GM21423 (cell line): ENCODE measurements around the gene PPP1R36.
"Not testable (repeated sequence)": the region's sequence is repeated elsewhere in the genome, so short reads cannot be mapped to it uniquely, and the experiment has no call there.

Experiments
- ATAC-seq: cut with Tn5 transposase; IDR thresholded peaks from one replicate; pipeline ENCODE4 v1.9.1; 2021; ENCODE audit warnings: mild to moderate bottlenecking, moderate library complexity; ENCODE audit not compliant: unreplicated experiment

Gene PPP1R36

DNA sequence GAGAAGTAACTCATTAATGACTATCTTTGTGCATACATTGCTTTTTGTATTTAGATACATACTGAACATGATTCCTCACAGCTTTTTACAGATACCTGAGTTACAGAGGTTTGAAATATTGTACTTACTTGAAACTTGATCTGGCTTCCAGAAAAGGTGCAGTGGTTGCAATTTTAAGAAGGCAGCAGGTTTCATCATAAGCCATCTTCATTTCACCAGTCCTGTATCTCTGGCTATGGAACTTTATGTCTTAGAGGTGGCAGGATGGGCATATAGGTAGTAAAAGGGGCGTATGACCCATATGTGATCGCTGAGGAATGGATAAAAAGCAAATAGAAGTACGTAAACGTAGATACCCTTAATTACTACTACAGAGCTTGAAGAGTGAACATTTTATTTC lies 31.5 kb upstream of the PPP1R36 start:
- no peak for ATAC-seq

GRCh38 chr14:64520699-64521098 lies 29.1 kb upstream of the PPP1R36 start:
- ATAC-seq: no peak

GRCh38 chr14:64522591-64523355 lies 27.0 kb upstream of the PPP1R36 start:
- no peak for ATAC-seq

DNA sequence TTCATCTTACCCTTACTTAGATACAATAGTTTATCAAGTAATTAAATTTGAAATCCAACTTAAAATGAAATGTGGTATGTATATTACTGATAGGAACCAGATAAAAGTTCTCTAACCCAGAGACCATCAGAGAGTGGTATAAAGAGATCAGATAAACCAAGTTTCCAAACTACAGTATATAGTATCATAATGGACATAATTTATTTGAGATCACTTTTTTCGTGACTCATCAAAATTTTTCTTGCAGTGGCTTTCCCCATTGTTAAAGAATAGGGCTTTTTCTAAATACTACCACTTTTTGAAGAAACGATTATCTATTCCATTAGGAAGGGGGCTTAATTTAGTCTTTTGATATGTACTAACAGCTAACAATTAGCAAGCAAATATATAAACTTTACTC lies 24.4 kb upstream of the PPP1R36 start:
- ATAC-seq: no peak

DNA sequence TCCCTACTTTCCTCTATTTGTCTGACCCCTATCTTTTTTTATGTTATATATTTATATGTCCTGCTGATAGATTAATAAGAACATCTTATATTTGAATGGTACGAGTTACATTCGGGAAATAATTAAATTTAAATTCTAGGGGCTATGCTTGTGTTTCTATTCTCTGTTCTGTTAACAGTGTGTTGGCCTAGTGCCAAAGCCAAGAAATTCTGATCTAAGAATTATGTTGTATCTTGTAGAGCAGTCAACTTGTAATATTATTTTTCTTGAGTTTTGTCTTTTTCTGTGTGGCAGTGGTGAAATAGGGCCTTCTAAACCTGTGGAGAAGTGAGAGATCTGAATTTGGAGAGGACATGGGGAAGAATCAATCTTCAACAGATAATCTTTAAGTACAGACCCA lies 18.2 kb upstream of the PPP1R36 start:
- ATAC-seq: no peak

DNA sequence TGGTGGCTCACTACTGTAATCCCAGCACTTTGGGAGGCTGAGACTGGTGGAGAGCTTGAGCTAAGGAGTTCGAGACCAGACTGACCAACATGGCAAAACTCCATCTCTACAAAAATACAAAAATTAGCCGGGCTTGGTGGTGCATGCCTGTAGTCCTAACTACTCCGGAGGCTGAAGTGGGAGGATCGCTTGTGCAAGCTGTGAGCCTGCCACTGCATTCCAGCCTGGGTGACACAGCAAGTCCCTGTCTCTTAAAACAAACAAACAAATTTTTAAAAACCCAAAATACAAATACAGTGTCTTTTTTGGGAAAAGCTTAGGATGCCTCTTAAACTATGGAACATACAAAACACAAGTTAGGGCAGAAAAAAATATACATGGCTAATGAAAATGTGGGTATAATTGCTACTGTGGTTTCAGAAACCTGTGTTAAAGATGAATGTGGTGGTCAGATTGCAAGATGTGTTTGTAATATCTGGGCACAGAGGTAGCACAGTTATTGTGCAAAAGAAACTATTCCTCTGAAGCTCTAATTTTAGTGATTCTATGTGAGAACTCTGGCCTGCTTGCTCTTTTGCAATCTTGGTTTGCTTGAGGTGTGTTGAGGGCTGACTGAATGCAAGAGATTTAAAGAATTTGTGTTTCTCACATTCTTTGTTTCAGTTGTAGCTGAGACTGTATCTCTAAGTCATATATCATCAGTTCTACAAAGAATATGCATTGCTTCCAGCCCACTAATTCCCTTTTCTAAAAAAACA lies 13.1 kb upstream of the PPP1R36 start:
- ATAC-seq: no peak

GRCh38 chr14:64540208-64541202 lies 9.3 kb upstream of the PPP1R36 start, which contains the start of gene HSPA2:
Gene HSPA2, plus strand, starts transcription at chr14:64540741. Its CDS starts 109 bp downstream, at chr14:64540850.
- ATAC-seq: peak; percentile 97

- no peak for ATAC-seq
Measured at GRCh38 chr14:64541261-64541971, 8.3 kb upstream of the PPP1R36 start.

DNA sequence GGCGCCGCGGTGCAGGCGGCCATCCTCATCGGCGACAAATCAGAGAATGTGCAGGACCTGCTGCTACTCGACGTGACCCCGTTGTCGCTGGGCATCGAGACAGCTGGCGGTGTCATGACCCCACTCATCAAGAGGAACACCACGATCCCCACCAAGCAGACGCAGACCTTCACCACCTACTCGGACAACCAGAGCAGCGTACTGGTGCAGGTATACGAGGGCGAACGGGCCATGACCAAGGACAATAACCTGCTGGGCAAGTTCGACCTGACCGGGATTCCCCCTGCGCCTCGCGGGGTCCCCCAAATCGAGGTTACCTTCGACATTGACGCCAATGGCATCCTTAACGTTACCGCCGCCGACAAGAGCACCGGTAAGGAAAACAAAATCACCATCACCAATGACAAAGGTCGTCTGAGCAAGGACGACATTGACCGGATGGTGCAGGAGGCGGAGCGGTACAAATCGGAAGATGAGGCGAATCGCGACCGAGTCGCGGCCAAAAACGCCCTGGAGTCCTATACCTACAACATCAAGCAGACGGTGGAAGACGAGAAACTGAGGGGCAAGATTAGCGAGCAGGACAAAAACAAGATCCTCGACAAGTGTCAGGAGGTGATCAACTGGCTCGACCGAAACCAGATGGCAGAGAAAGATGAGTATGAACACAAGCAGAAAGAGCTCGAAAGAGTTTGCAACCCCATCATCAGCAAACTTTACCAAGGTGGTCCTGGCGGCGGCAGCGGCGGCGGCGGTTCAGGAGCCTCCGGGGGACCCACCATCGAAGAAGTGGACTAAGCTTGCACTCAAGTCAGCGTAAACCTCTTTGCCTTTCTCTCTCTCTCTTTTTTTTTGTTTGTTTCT lies 7.6 kb upstream of the PPP1R36 start:
- no peak for ATAC-seq

- ATAC-seq: no peak
Measured at GRCh38 chr14:64542836-64543201, 6.9 kb upstream of the PPP1R36 start.

GRCh38 chr14:64544607-64545312 lies 5.0 kb upstream of the PPP1R36 start:
- no peak for ATAC-seq

GRCh38 chr14:64549016-64549415 lies 745 bp upstream of the PPP1R36 start:
- ATAC-seq: no peak

- ATAC-seq: no peak
Measured at GRCh38 chr14:64550621-64551333, 1.0 kb downstream of the PPP1R36 start.

- no peak for ATAC-seq
Measured at GRCh38 chr14:64554556-64554955, 4.8 kb downstream of the PPP1R36 start.

DNA sequence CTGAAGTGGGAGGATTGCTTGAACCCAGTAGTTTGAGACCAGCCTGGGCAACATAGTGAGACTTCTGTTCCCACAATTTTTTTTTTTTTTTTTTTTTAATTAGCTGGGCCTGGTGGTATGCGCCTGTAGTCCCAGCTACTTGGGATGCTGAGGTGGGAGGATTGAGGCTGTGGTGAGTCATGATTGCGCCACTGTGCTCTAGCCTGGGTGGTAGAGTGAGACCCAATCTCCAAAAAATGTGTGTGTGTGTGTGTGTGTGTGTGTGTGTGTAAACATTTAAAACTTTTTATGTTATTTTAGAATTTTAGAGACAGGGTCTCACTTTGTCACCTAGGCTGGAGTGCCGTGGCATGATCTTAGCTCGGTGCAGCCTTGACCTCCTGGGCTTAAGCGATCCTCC lies 6.8 kb downstream of the PPP1R36 start:
- no peak for ATAC-seq

GRCh38 chr14:64558216-64558615 lies 8.5 kb downstream of the PPP1R36 start:
- ATAC-seq: not testable (repeated sequence)

GRCh38 chr14:64561631-64562030 lies 11.9 kb downstream of the PPP1R36 start:
- no peak for ATAC-seq

- ATAC-seq: no peak
Measured at GRCh38 chr14:64562436-64562835, 12.7 kb downstream of the PPP1R36 start.
